Kidney capillary endothelial cell (primary cell): ENCODE data around the gene TRABD.
"Not testable (repeated sequence)": the region's sequence is repeated elsewhere in the genome, so short reads cannot be mapped to it uniquely, and the experiment has no call there.

Experiments
- DNase-seq: peaks from one replicate; pipeline ENCODE4 v3.0.0-alpha.2; 2018; ENCODE audit warnings: low spot score

The TRABD gene

GRCh38 chr22:50151571-50152537 lies 33.9 kb upstream of the TRABD start:
- DNase-seq, result no peak

GRCh38 chr22:50153056-50153755 lies 32.5 kb upstream of the TRABD start:
- no peak for DNase-seq

DNA sequence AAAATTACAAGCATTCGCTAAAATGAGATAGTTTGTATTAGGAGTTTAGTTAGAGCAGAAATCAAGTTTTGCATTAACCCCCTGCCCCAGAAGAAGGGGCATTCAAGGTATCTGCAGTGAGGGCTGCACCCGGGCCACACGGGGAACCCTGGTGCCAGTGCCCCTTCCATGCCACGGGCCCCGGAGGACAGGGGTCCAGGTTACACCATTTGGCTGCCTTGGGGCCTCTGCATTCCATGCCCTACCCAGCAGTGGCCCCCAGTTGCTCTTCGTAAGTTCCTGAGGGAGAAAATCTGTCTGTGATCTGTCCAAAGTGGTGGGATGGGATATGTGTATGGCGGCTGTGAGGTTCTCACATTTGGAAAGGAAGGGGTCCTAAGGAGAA lies 32.0 kb upstream of the TRABD start:
- no peak for DNase-seq

DNA sequence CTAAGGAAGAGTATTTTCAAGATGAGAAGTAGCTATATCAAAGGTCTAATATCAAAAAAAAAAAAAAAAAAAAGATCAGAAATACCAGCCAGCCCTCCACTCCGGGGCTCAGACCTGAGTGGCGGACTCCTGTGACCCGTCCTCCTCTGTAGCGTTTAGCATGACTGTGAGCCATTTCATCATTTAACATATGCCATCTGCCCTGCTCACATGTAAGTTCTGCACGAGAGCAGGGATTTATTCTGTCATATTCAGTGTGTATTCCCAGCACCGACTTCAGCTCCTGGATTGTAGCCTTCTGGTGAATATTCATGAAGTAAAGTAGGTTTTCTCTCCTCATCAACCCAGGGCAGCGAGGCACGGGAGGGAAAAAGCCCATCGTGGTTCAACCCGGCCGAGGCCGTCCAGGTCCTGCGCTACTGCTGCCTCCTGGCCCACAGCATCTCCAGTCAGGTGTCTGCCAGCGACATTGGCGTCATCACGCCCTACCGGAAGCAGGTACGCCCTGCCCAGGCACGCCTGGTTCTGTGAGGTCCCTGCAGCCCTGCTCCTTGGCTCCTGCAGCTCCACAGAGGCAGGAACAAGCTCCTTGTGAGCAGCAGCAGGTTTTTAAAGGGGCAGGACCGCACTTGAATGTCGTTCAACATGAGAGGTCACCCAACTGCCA lies 27.9 kb upstream of the TRABD start:
- no peak for DNase-seq

DNA sequence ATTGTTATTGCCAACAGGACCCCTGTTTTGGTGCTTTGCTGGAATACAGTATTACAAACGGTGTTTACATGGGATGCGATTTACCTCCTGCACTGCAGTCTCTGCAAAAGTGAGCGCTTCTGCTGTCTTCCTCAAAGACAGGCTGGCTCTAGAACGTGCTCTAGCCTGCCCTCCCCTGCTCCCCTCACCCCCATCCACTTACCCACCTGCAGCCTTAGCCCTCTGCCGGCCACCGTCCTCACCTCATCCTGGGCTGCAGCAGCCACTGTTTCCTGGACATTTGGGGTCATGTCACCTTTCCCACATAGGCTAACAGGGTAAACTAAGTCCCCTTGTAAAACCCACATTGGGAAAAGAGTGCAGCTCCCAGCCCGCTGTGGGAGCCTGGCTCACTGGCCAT lies 24.8 kb upstream of the TRABD start:
- no peak for DNase-seq

GRCh38 chr22:50161508-50162390 lies 24.0 kb upstream of the TRABD start:
- no peak for DNase-seq

GRCh38 chr22:50162391-50162956 lies 23.2 kb upstream of the TRABD start:
- no peak for DNase-seq

DNA sequence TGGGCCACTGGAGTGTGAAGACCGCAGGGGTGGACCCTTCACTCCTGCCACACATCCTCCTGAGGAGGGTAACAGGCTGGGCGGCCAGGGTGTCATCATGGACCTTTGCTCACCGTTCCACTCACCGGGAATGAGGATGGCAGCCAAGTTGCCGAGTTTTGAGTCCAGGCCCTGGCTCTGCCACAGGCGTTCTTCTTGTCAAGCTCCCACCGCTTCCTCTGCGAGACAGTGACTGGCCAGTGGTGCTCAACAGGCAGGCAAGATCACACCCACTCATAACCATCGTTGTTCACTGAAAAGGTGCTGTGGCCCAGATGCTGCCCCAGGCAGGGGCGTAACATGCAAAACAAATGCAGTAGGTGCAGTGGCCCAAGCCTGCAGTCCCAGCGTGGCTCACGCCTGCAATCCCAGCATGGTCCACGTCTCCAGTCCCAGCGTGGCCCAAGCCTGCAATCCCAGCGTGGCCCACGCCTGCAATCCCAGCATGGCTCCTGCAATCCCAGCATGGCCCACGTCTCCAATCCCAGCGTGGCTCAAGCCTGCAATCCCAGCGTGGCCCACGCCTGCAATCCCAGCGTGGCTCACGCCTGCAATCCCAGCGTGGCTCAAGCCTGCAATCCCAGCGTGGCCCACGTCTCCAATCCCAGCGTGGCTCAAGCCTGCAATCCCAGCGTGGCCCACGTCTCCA lies 20.1 kb upstream of the TRABD start:
- no peak for DNase-seq

DNA sequence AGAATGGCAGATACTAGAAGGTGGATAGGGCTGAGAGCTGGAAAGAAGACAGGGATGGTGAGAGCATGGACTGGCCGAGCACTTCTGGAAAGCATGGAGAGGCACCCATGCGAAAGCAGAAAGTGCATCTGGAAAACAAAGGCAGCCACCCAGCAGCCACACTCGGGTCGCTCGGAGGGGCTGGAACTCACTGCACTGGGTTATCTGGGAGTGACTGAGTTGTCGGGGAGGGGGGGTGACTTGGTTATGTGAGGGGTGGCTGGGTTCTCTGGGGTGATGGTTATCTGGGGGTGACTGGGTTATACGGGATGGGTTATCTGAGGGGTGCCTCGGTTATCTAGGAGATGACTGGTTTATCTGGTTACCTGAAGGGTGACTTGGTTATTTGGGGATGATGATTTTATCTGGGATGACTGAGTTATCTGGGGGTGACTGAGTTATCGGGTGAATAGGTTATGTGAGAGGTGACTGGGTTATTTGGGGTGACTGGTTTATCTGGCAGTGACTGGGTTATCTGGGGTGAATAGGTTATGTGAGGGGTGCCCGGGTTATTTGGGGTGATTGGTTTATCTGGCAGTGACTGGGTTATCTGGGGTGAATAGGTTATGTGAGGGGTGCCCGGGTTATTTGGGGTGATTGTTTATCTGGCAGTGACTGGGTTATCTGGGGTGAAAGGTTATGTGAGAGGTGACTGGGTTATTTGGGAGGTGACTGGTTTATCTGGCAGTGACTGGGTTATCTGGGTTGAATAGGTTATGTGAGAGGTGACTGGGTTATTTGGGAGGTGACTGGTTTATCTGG lies 17.8 kb upstream of the TRABD start:
- DNase-seq, result no peak

DNA sequence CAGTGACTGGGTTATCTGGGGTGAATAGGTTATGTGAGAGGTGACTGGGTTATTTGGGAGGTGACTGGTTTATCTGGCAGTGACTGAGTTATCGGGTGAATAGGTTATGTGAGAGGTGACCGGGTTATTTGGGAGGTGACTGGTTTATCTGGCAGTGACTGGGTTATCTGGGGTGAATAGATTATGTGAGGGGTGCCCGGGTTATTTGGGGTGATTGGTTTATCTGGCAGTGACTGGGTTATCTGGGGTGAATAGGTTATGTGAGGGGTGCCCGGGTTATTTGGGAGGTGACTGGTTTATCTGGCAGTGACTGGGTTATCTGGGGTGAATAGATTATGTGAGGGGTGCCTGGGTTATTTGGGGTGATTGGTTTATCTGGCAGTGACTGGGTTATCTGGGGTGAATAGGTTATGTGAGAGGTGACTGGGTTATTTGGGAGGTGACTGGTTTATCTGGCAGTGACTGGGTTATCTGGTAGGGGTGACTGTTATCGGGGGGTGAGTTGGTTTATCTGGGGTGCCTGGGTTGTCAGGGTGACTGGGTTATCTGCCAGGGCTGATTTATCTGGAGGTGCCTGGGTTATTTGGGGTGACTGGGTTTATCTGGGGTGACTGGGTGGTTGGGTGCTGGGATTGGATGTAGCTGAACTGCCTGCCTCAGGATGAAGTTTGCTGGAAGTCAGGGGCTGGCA lies 17.1 kb upstream of the TRABD start:
- not testable (repeated sequence) for DNase-seq

- DNase-seq, result no peak
Measured at GRCh38 chr22:50169181-50169759, 16.4 kb upstream of the TRABD start.

- DNase-seq, result no peak
Measured at GRCh38 chr22:50169774-50170341, 15.9 kb upstream of the TRABD start.

GRCh38 chr22:50170453-50171318 lies 15.0 kb upstream of the TRABD start, which contains the start of gene PANX2:
Gene PANX2 (plus strand): TSS chr22:50170731. CDS start chr22:50170731, 0 bp downstream.
- no peak for DNase-seq

DNA sequence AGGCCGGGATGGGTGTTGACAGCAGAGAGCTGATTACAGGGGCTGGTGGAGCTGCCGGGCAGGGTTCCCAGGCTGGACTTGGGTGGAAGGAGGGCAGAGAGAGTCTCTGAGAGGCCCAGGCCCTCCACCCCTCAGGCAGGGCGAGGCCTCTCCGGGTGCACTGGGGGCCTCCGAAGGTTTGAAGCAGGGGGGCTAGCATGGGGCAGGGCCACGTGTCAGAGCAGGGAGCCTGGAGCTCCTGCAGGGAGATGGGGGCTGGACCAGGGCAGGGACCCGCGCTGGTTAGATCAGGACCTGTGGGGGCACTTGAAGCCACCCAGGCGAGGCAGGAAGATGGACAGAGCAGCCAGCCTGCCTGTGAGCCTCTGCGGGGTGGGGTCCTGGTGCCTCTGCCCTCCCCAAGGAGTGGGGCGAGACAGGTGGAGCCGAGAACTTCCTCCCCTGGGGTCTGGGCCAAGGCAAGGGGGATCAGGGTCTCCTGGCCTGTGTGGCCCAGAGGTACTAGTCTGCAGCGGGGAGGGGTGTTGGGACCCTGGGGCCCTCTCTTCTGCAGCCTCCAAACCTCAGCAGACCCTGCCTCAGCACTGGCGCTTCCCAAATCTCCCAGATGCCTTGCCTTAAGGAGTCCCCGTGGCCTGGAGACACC lies 14.3 kb upstream of the TRABD start:
- no peak for DNase-seq

DNA sequence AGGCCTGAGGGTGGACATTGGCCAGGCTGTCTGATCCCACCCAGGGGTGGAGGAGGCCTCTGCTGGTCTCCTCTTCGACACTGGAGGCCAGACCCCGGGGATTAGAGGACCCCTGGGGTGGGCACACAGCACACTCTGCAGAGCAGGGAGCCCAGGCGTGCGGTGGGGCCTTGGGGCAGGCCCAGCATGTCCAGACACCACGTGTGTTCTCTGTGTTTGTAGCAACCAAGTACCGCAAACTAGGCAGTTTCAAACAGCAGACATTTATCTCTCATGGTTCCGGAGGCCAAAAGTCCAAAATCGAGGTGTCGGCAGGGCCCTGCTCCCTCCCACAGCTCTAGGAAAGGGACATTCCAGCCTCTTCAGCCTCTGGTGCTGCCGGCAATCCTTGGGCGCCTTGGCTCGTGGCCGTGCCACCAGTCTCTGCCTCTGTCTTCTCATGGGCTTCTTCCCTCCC lies 13.7 kb upstream of the TRABD start:
- DNase-seq, result no peak

DNA sequence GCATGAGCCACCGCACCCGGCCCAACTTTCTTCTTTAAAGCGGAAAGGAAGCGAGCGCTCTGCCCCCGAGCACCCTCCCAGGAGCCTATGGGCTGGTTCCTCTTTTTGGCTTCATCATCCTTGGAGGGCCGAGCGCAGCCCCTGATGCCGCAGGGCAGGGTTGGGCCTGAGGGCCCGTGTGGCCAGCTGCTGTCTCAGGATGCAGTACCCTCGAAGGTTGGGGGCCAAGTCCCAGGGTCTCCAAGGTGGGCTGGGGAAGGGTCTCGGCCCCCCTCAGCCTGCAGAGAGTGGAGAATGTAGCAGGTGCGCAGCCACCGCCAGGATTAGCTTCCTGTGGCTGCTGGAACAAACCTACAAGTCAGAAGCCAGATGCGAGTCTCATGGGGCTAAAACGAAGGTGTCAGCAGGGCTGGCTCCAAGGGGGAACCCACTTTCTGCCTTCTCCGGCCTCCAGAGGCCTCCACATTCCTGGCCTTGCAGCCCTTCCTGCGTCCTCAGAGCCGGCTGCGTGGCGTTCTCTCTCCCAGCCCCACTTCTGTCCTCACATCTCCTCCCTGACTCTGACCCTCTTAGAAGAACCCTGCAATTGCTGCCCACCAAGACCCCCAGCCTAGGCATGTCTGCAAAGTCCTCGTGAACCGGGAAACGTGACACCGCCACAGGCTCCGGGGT lies 12.3 kb upstream of the TRABD start:
- DNase-seq, result no peak
